Neutrophil (primary cell): ENCODE data around the gene MCC.

ENCODE experiments used
- H3K27ac ChIP-seq: fragments of 200-600 bp; sonication (generic); 2 replicates; pipeline ENCODE4 v1.5.1; 2016; ENCODE audit warnings: mild to moderate bottlenecking, moderate library complexity
- H3K27me3 ChIP-seq: fragments of 200-600 bp; sonication (generic); 2 replicates; pipeline ENCODE4 v1.6.0; 2016; ENCODE audit warnings: mild to moderate bottlenecking
- H3K36me3 ChIP-seq: fragments of 200-600 bp; sonication (generic); 2 replicates; pipeline ENCODE4 v1.5.1; 2017
- H3K4me1 ChIP-seq, 2 experiments: fragments of 200-600 bp in 1 of 2; sonication (generic) in 1 of 2; 1 replicate in 1 of 2; 2 replicates in 1 of 2; pipeline versions ENCODE4 v1.5.1 to v1.6.1; 2013 to 2016; ENCODE audit warnings: low read depth in 1 of 2, low read length in 1 of 2, mild to moderate bottlenecking in 1 of 2, moderate library complexity in 1 of 2; ENCODE audit not compliant: control insufficient read depth in 1 of 2, insufficient read depth in 1 of 2
- H3K4me3 ChIP-seq, 2 experiments: fragments of 200-600 bp in 1 of 2; sonication (generic) in 1 of 2; 1 replicate in 1 of 2; 2 replicates in 1 of 2; pipeline ENCODE4 v1.5.1; 2013 to 2016; ENCODE audit warnings: low read depth in 1 of 2, low read length in 1 of 2, mild to moderate bottlenecking in 1 of 2, moderate library complexity in 1 of 2
- H3K9me3 ChIP-seq: fragments of 200-600 bp; sonication (generic); 2 replicates; pipeline ENCODE4 v1.5.1; 2016
- TF ChIP-seq, protein P1 (sequence below): fragments of 200-600 bp; sonication (generic); IDR thresholded peaks from 2 replicates; pipeline ENCODE4 v1.5.1; 2016; ENCODE audit warnings: antibody characterized with exemption

MCC gene

DNA sequence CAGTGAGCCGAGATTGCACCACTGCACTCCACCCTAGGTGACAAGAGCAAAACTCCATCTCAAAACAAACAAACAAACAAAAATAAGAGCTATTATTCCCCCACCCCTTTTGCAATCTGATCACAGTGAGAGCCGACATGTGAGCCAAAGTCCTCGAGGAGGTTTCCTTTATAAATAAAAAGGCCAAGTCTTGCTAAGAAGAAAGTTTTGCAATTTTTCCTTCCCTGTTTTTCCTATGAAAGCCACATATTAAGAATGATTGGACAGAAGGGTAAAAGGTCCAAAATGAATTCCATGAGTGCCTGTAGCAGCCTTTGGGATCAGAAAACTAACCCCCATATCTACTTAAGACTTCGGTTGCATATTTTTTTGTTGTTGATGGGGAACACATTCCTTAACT is 233.1 kb downstream of the MCC start:
- H3K4me1 ChIP-seq = no peaks in the 10 kb centered on the region
- no peak overlapping the region for H3K4me3 ChIP-seq
- H3K27ac ChIP-seq = no peak overlapping the region
- H3K27me3 ChIP-seq = no peaks in the 10 kb centered on the region
- TF ChIP-seq, protein P1, sequence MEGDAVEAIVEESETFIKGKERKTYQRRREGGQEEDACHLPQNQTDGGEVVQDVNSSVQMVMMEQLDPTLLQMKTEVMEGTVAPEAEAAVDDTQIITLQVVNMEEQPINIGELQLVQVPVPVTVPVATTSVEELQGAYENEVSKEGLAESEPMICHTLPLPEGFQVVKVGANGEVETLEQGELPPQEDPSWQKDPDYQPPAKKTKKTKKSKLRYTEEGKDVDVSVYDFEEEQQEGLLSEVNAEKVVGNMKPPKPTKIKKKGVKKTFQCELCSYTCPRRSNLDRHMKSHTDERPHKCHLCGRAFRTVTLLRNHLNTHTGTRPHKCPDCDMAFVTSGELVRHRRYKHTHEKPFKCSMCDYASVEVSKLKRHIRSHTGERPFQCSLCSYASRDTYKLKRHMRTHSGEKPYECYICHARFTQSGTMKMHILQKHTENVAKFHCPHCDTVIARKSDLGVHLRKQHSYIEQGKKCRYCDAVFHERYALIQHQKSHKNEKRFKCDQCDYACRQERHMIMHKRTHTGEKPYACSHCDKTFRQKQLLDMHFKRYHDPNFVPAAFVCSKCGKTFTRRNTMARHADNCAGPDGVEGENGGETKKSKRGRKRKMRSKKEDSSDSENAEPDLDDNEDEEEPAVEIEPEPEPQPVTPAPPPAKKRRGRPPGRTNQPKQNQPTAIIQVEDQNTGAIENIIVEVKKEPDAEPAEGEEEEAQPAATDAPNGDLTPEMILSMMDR = no peak
- no peaks in the 10 kb centered on the region for H3K9me3 ChIP-seq
- H3K36me3 ChIP-seq = no peaks in the 10 kb centered on the region

DNA sequence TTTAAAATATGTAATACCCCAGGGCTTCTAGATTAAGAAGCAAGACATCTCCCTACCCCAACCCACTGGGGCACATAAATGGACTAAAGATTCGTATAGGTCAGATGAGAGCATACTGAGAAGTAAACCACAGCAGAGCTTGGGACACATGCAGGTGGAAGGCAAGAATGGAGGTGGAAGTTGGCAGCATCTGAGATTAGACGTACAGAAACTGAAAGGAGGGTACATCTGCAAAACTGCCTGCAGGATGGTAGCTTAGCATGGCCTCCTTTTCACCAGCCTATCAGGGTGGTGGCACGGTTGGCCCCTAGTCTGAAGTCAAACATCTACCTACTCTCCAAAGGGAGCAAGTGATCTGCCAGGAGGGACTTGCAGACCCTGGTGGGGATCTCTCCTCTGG is 235.2 kb downstream of the MCC start:
- Histone ChIP-seq H3K27ac (no peak overlapping the region), H3K4me3 (no peak overlapping the region), H3K27me3 (no peaks in the 10 kb centered on the region), H3K9me3 (no peaks in the 10 kb centered on the region), H3K4me1 (no peaks in the 10 kb centered on the region), H3K36me3 (no peaks in the 10 kb centered on the region)
- TF ChIP-seq, protein P1 = no peak

DNA sequence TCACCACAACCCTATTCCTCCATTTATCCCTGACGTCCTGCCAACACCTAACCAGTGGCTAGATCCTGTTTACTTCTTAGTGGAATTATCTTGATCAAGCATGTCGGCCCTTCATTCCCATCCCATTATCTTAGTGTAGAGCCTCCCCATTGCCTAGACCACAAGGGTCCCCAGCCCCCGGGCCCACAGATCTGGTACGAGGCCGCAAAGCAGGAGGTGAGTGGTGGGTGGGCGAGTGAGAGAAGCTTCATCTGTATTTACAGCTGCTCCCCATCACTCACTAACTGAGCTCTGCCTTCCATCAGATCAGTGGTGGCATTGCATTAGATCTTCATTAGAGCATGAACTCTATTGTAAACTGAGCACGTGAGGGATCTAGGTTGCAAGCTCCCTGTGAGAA is 236.2 kb downstream of the MCC start:
- no peaks in the 10 kb centered on the region for H3K36me3 ChIP-seq
- H3K9me3 ChIP-seq = no peaks in the 10 kb centered on the region
- H3K4me3 ChIP-seq = no peak overlapping the region
- H3K27ac ChIP-seq = no peak overlapping the region
- H3K27me3 ChIP-seq = no peaks in the 10 kb centered on the region
- TF ChIP-seq, protein P1 = no peak
- H3K4me1 ChIP-seq = no peaks in the 10 kb centered on the region

DNA sequence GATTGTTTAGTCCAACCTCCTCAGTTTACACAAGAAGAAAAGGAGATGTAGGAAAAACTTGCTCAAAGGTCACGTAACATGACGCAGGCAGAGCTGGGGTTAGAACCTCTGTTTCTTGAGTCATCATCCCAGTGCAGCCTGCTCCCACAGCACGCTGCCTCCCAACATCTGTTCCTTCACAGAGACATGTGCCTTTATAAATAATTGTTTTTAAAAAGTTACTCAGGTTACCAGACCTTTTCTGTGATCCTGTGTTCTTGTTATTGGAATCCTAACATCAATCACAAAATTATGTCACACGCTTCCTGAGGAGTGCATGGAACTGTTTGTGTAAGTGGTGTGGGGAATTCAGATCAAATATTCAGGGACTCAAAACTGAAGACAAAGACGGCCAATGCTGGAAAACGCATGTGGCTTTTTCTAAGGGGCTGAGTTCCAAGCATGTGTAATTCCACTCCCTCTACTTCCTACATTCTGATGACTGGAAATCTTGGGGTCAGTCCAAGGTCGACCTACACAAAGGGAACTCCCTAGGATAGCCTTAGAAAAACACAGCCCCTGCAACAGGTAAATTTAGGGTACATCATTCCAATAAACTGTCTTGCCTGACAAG is 237.8 kb downstream of the MCC start:
- no peak overlapping the region for H3K4me3 ChIP-seq
- TF ChIP-seq, protein P1 = no peak
- H3K27me3 ChIP-seq = no peaks in the 10 kb centered on the region
- H3K4me1 ChIP-seq = no peaks in the 10 kb centered on the region
- H3K9me3 ChIP-seq = no peaks in the 10 kb centered on the region
- no peaks in the 10 kb centered on the region for H3K36me3 ChIP-seq
- H3K27ac ChIP-seq = no peak overlapping the region

DNA sequence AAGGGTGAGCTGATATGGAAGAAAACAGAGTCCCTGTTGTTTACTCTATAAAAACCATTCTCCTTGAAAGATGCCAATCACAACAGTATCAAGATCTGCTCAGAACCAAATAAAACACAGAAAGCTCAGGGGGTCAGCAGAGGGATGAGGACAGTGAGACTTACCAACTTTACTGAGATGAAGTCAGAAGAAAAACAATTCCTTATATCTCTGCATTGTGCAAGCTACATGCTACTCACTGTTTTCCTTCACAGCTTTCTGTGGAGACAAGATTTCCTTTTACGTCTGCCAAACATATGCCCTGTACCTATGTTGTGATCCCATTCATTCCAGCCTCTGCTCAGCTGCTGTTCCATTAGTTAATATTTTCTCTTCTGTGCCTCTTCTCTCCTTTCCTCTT is 239.0 kb downstream of the MCC start:
- H3K4me3 ChIP-seq = no peak overlapping the region
- TF ChIP-seq, protein P1 = no peak
- H3K27ac ChIP-seq = no peak overlapping the region
- H3K9me3 ChIP-seq = no peaks in the 10 kb centered on the region
- no peaks in the 10 kb centered on the region for H3K27me3 ChIP-seq
- no peaks in the 10 kb centered on the region for H3K36me3 ChIP-seq
- H3K4me1 ChIP-seq = no peaks in the 10 kb centered on the region
